ENCODE data around the gene CGRRF1.

Gene CGRRF1

GRCh38 chr14:54567639-54568561 is 58.2 kb downstream of the CGRRF1 start (continued):
- 0 out of 2 replicates have a peak, but pooled peaks have one; percentile 15 for TF ChIP-seq ZBTB6 (tag by site-specific recombination; IDR thresholded peaks at IDR 0.05)
- peak; percentile 53; the same call in 1 of the 2 replicates for TF ChIP-seq ZBTB20 (tag by site-specific recombination; IDR thresholded peaks at IDR 0.05)

- Histone ChIP-seq H3K4me1 (ENCODE audit: control insufficient read depth, insufficient read depth, low read length) (peaks cover 5% of the 10 kb centered on the region; the same call in 1 of the 2 replicates), H3K4me3 (ENCODE audit: low read depth, low read length) (peak overlapping the region; percentile 24), H3K36me3 (ENCODE audit: control insufficient read depth in 2 of 2, insufficient read depth in 1 of 2, low read length in 2 of 2) (peaks cover 0 to 7% of the 10 kb centered on the region in 2 experiments; a peak in 1 of 3 replicates), H3K27ac (ENCODE audit: extremely low read depth, low read depth, low read length) (no peak overlapping the region), H3K9me3 (ENCODE audit: control insufficient read depth, insufficient read depth, low read depth, low read length) (no peaks in the 10 kb centered on the region)
- POLR2A ChIA-PET: interaction anchor here (0.6 to 0.7 kb wide), 4 partner anchors 59 to 302 kb away, joined by 3 to 8 read pairs (median 6); no protein-coding TSS in a partner anchor
- CTCF ChIA-PET: interaction anchor here (0.6 to 2.1 kb wide), 10 partner anchors 8 to 526 kb away, joined by 3 to 13 read pairs (median 3); no protein-coding TSS in a partner anchor
- no peak for TF ChIP-seq ZNF518A (tag by site-specific recombination; conservative IDR thresholded peaks at IDR 0.05; ENCODE audit: low read depth)
- TF ChIP-seq ZFHX2 (tag by site-specific recombination; conservative IDR thresholded peaks at IDR 0.05): peak; percentile 63
- TF ChIP-seq ZNF416 (tag by site-specific recombination; IDR thresholded peaks at IDR 0.05): no peak
- TF ChIP-seq PRDM1 (tag by site-specific recombination; IDR thresholded peaks at IDR 0.05): 0 out of 2 replicates have a peak, but pooled peaks have one; percentile 7
- TF ChIP-seq ZNF280D (tag by site-specific recombination; IDR thresholded peaks at IDR 0.05): no peak
- peak; percentile 65 for TF ChIP-seq EGR2 (tag by site-specific recombination; IDR thresholded peaks at IDR 0.05; ENCODE audit: low read depth)
- no peak for TF ChIP-seq MYNN (tag by site-specific recombination; IDR thresholded peaks at IDR 0.05; ENCODE audit: borderline replicate concordance)
- no peak for TF ChIP-seq ZNF112 (tag by site-specific recombination; IDR thresholded peaks at IDR 0.05)
- TF ChIP-seq ZNF391 (tag by site-specific recombination; IDR thresholded peaks at IDR 0.05; ENCODE audit: borderline replicate concordance, low read depth): no peak
- no peak for TF ChIP-seq ZNF239 (tag by site-specific recombination; IDR thresholded peaks at IDR 0.05)
- TF ChIP-seq ZBTB20 (tag by site-specific recombination; IDR thresholded peaks at IDR 0.05): no peak
Observed at GRCh38 chr14:54568821-54569595, 59.3 kb downstream of the CGRRF1 start.
